Umbilical cord (tissue), 2 donors: ENCODE results near the gene CFAP300. TPM values are rescaled to one million over a fixed set of nuclear protein-coding genes. Genes with fewer than 3 reads are reported as not detected.

Source experiments
- DNase-seq: peaks from one replicate; pipeline ENCODE4 v3.0.0-alpha.2; 2015; ENCODE audit warnings: low spot score
- total RNA-seq: library from RNA; depleted of rRNA; stranded (reverse); fragments of >200 nt; gene quantifications from one replicate; pipeline ENCODE4 v1.2.3, GENCODE V29; 2014; ENCODE audit warnings: low replicate concordance; ENCODE audit not compliant: insufficient read depth

Gene CFAP300
- total RNA-seq, 1 donor from 2014 or later = 21.7 TPM

- DNase-seq = no peak
These were observed 24.5 kb downstream of the CFAP300 start for GRCh38 chr11:102071497-102072472.

GRCh38 chr11:102073253-102073652 lies 26.0 kb downstream of the CFAP300 start:
- DNase-seq = no peak

GRCh38 chr11:102079625-102080024 lies 32.4 kb downstream of the CFAP300 start:
- no peak for DNase-seq

- DNase-seq = no peak
These were observed 34.1 kb downstream of the CFAP300 start for GRCh38 chr11:102081313-102081712.

- DNase-seq = no peak
These were observed 38.8 kb downstream of the CFAP300 start for GRCh38 chr11:102085864-102086551.

GRCh38 chr11:102097186-102097585 lies 49.9 kb downstream of the CFAP300 start:
- no peak for DNase-seq

GRCh38 chr11:102099755-102100154 lies 52.5 kb downstream of the CFAP300 start:
- DNase-seq = no peak

GRCh38 chr11:102108734-102109440 lies 61.6 kb downstream of the CFAP300 start:
- DNase-seq = no peak

- peak; percentile 95 for DNase-seq
These were observed 62.9 kb downstream of the CFAP300 start, which contains the start of gene YAP1 for GRCh38 chr11:102109896-102110760. Gene YAP1 (plus strand): TSS chr11:102110447. CDS start chr11:102110849, 402 bp downstream.

- no peak for DNase-seq
These were observed 63.4 kb downstream of the CFAP300 start for GRCh38 chr11:102110761-102111010.

GRCh38 chr11:102111011-102111786 lies 64.0 kb downstream of the CFAP300 start:
- peak; percentile 87 for DNase-seq

- DNase-seq = peak; percentile 88
These were observed 64.7 kb downstream of the CFAP300 start for GRCh38 chr11:102111787-102112508.

- DNase-seq = peak; percentile 56
These were observed 65.2 kb downstream of the CFAP300 start for GRCh38 chr11:102112509-102112821.

GRCh38 chr11:102114032-102114431 lies 66.8 kb downstream of the CFAP300 start:
- no peak for DNase-seq

GRCh38 chr11:102115557-102115956 lies 68.3 kb downstream of the CFAP300 start:
- DNase-seq = peak; percentile 45

GRCh38 chr11:102116453-102117205 lies 69.4 kb downstream of the CFAP300 start:
- DNase-seq = no peak

- no peak for DNase-seq
These were observed 70.4 kb downstream of the CFAP300 start for GRCh38 chr11:102117472-102118113.

- DNase-seq = no peak
These were observed 71.7 kb downstream of the CFAP300 start for GRCh38 chr11:102118937-102119336.

- no peak for DNase-seq
These were observed 72.8 kb downstream of the CFAP300 start for GRCh38 chr11:102119997-102120396.
